ENCODE measurements around the gene RBCK1. TPM values are rescaled to one million over a fixed set of nuclear protein-coding genes. Genes with fewer than 3 reads are reported as not detected.

Gene RBCK1
- total RNA-seq, 1 experiment from 2014 or later, result 26.1 TPM

Other genes starting within 250 kb of the RBCK1 start
- not detected in 2 replicates for gene DEFB128, start 218.6 kb upstream of the RBCK1 start, total RNA-seq (2014; rRNA removed; shearing (Covaris generic))
- gene DEFB129, start 181.0 kb upstream of the RBCK1 start, total RNA-seq (2014; rRNA removed; shearing (Covaris generic)), result not detected in 2 replicates
- not detected in 2 replicates for gene DEFB132, start 150.6 kb upstream of the RBCK1 start, total RNA-seq (2014; rRNA removed; shearing (Covaris generic))
- gene C20orf96, start 117.5 kb upstream of the RBCK1 start, total RNA-seq (2014; rRNA removed; shearing (Covaris generic)), result 1.5 and 2.3 TPM in 2 replicates
- 44.8 and 46.5 TPM in 2 replicates for gene ZCCHC3, start 110.7 kb upstream of the RBCK1 start, total RNA-seq (2014; rRNA removed; shearing (Covaris generic))
- gene SOX12, start 82.7 kb upstream of the RBCK1 start, total RNA-seq (2014; rRNA removed; shearing (Covaris generic)), result 12.7 TPM in 2 replicates
- 13.2 and 14.9 TPM in 2 replicates for gene NRSN2, start 61.2 kb upstream of the RBCK1 start, total RNA-seq (2014; rRNA removed; shearing (Covaris generic))
- gene TRIB3, start 27.5 kb upstream of the RBCK1 start, total RNA-seq (2014; rRNA removed; shearing (Covaris generic)), result 11.3 and 12.4 TPM in 2 replicates
- gene TBC1D20, start 54.2 kb downstream of the RBCK1 start, total RNA-seq (2014; rRNA removed; shearing (Covaris generic)), result 31.8 and 33.0 TPM in 2 replicates
- 167 and 200 TPM in 2 replicates for gene CSNK2A1, start 135.5 kb downstream of the RBCK1 start, total RNA-seq (2014; rRNA removed; shearing (Covaris generic))
- gene TCF15, start 202.0 kb downstream of the RBCK1 start, total RNA-seq (2014; rRNA removed; shearing (Covaris generic)), result not detected in 2 replicates
- gene SRXN1, start 244.9 kb downstream of the RBCK1 start, total RNA-seq (2014; rRNA removed; shearing (Covaris generic)), result 6.7 and 7.0 TPM in 2 replicates